A673 (cell line): ENCODE measurements around the gene SAMHD1. TPM values are rescaled to one million over a fixed set of nuclear protein-coding genes. Genes with fewer than 3 reads are reported as not detected.

Experiments used
- BruUV-seq: library from RNA; stranded (reverse); fragments of 400-500 nt; replicated peaks from 2 replicates; lab custom pipeline; 2021; lab: Mats Ljungman, UMichigan
- CTCF ChIA-PET: fragments of 300-600 bp; sonication (Branson Sonifier 250); formaldehyde crosslinking; loops from one replicate; lab custom pipeline; 2022; ENCODE audit warnings: antibody characterized with exemption; lab: Charles Lee
- POLR2A ChIA-PET: fragments of 300-600 bp; sonication (Branson Sonifier 250); formaldehyde crosslinking; loops from one replicate; lab custom pipeline; 2022; ENCODE audit warnings: antibody characterized with exemption; ENCODE audit not compliant: low non-redundant PET; lab: Charles Lee
- DNase-seq: peaks from one replicate; pipeline ENCODE4 v3.0.0-alpha.2; 2015; ENCODE audit warnings: low spot score
- H3K27ac ChIP-seq: fragments of 200-600 bp; sonication (generic); 2 replicates; pipeline ENCODE4 v1.5.1; 2016; ENCODE audit warnings: mixed run types, low read depth, mild to moderate bottlenecking, mixed read lengths, antibody characterized with exemption, low read length; ENCODE audit not compliant: poor library complexity, severe bottlenecking
- H3K27me3 ChIP-seq: fragments of 200-600 bp; sonication (generic); replicated peaks from 2 replicates; pipeline ENCODE4 v1.6.1; 2017; ENCODE audit warnings: mixed run types, low read depth, mild to moderate bottlenecking, mixed read lengths, antibody characterized with exemption, low read length; ENCODE audit not compliant: insufficient read depth, poor library complexity
- H3K36me3 ChIP-seq: fragments of 200-600 bp; sonication (generic); 2 replicates; pipeline ENCODE4 v1.6.1; 2016; ENCODE audit warnings: mixed run types, mild to moderate bottlenecking, mixed read lengths, antibody characterized with exemption, low read length; ENCODE audit not compliant: insufficient read depth, poor library complexity, severe bottlenecking
- H3K4me1 ChIP-seq: fragments of 200-600 bp; sonication (generic); 2 replicates; pipeline ENCODE4 v1.6.1; 2017; ENCODE audit warnings: mixed run types, mild to moderate bottlenecking, mixed read lengths, antibody characterized with exemption, low read length; ENCODE audit not compliant: insufficient read depth, poor library complexity, severe bottlenecking
- H3K4me3 ChIP-seq: fragments of 200-600 bp; sonication (generic); 2 replicates; pipeline ENCODE4 v1.5.1; 2016; ENCODE audit warnings: low read depth, mixed run types, mild to moderate bottlenecking, mixed read lengths, low read length; ENCODE audit not compliant: poor library complexity, severe bottlenecking
- H3K9me3 ChIP-seq: fragments of 200-600 bp; sonication (generic); 2 replicates; pipeline ENCODE4 v1.6.1; 2016; ENCODE audit warnings: mixed run types, low read depth, mild to moderate bottlenecking, mixed read lengths, antibody characterized with exemption, low read length; ENCODE audit not compliant: poor library complexity, severe bottlenecking
- EZH2 ChIP-seq: fragments of 200-600 bp; sonication (generic); IDR thresholded peaks from 2 replicates; pipeline ENCODE4 v1.6.1; 2017; ENCODE audit warnings: borderline replicate concordance, low read depth, mild to moderate bottlenecking, mixed read lengths, antibody characterized with exemption, low read length; ENCODE audit not compliant: poor library complexity, severe bottlenecking
- intact Hi-C: fragments of 100-400 bp; cut with micrococcal nuclease; formaldehyde crosslinking; loops from one replicate; pipeline ENCODE4 v1.10.0; 2022; ENCODE audit not compliant: unreplicated experiment
- total RNA-seq: library from RNA; stranded (reverse); gene quantifications from 2 replicates; pipeline ENCODE4 v1.2.3, GENCODE V29; 2021
- TF ChIP-seq, protein P1 (sequence below): fragments of 300-800, 200-600 bp; sonication (generic); conservative IDR thresholded peaks from 2 replicates; pipeline ENCODE4 v1.5.1; 2017; ENCODE audit warnings: low read depth, mild to moderate bottlenecking, antibody characterized with exemption, low read length, moderate library complexity, mixed read lengths

Gene SAMHD1
- total RNA-seq, 1 experiment from 2014 or later: 10.9 TPM

GRCh38 chr20:36866681-36867495, 84.6 kb downstream of the SAMHD1 start:
- Histone ChIP-seq H3K9me3 (no peaks in the 10 kb centered on the region), H3K27me3 (no peaks in the 10 kb centered on the region), H3K36me3 (no peaks in the 10 kb centered on the region), H3K27ac (no peak overlapping the region), H3K4me3 (no peak overlapping the region), H3K4me1 (peaks cover under 1% of the 10 kb centered on the region)
- CTCF ChIA-PET: interaction anchor here (1.1 kb wide), 1 partner anchor 31 kb away, joined by 5 read pairs; no protein-coding TSS in a partner anchor
- DNase-seq: no peak
- TF ChIP-seq, protein P1, sequence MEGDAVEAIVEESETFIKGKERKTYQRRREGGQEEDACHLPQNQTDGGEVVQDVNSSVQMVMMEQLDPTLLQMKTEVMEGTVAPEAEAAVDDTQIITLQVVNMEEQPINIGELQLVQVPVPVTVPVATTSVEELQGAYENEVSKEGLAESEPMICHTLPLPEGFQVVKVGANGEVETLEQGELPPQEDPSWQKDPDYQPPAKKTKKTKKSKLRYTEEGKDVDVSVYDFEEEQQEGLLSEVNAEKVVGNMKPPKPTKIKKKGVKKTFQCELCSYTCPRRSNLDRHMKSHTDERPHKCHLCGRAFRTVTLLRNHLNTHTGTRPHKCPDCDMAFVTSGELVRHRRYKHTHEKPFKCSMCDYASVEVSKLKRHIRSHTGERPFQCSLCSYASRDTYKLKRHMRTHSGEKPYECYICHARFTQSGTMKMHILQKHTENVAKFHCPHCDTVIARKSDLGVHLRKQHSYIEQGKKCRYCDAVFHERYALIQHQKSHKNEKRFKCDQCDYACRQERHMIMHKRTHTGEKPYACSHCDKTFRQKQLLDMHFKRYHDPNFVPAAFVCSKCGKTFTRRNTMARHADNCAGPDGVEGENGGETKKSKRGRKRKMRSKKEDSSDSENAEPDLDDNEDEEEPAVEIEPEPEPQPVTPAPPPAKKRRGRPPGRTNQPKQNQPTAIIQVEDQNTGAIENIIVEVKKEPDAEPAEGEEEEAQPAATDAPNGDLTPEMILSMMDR: no peak
- no peak for TF ChIP-seq EZH2
- POLR2A ChIA-PET: no interaction called here
- intact Hi-C loops: no loop called here
- no TSS peak for BruUV-seq

GRCh38 chr20:36866164-36866563, 85.3 kb downstream of the SAMHD1 start:
- no peak overlapping the region for H3K27ac ChIP-seq
- H3K4me1 ChIP-seq: peaks cover 8% of the 10 kb centered on the region
- intact Hi-C loops: no loop called here
- BruUV-seq: no TSS peak
- H3K36me3 ChIP-seq: no peaks in the 10 kb centered on the region
- no peak for DNase-seq
- H3K9me3 ChIP-seq: no peaks in the 10 kb centered on the region
- TF ChIP-seq, protein P1: no peak
- no peak for TF ChIP-seq EZH2
- no peaks in the 10 kb centered on the region for H3K27me3 ChIP-seq
- no peak overlapping the region for H3K4me3 ChIP-seq
- ChIA-PET CTCF (interaction anchor here (1.1 kb wide), 1 partner anchor 30 kb away, joined by 5 read pairs; no protein-coding TSS in a partner anchor), POLR2A (no interaction called here)

GRCh38 chr20:36865861-36866149, 85.7 kb downstream of the SAMHD1 start:
- no peaks in the 10 kb centered on the region for H3K27me3 ChIP-seq
- H3K4me3 ChIP-seq: no peak overlapping the region
- ChIA-PET POLR2A (no interaction called here), CTCF (no interaction called here)
- TF ChIP-seq, protein P1: no peak
- TF ChIP-seq EZH2: no peak
- H3K4me1 ChIP-seq: peaks cover 11% of the 10 kb centered on the region
- BruUV-seq: no TSS peak
- intact Hi-C loops: no loop called here
- DNase-seq: no peak
- no peak overlapping the region for H3K27ac ChIP-seq
- H3K9me3 ChIP-seq: no peaks in the 10 kb centered on the region
- peaks cover under 1% of the 10 kb centered on the region for H3K36me3 ChIP-seq
